GM12892 (cell line): ENCODE measurements around the gene NOSIP.

Experiments used
- POLR2A ChIP-seq: IDR thresholded peaks from 2 replicates; pipeline ENCODE4 v1.6.1; 2011; ENCODE audit warnings: low read depth, low read length, control low read depth
- POLR2AphosphoS5 ChIP-seq: IDR thresholded peaks from 2 replicates; pipeline ENCODE4 v1.6.1; 2011; ENCODE audit warnings: low read depth, low read length, control low read depth

- TF ChIP-seq POLR2AphosphoS5 (no peak), POLR2A (no peak)
Observed at GRCh38 chr19:49544154-49544553, 36.2 kb downstream of the NOSIP start.
